OCI-LY1 (cell line): ENCODE data around the gene CBX7.

Experiments
- H2AFZ ChIP-seq: fragments of 200-600 bp; sonication (generic), shearing (Covaris generic); 2 replicates; pipeline ENCODE4 v1.6.0; 2014; ENCODE audit warnings: antibody characterized with exemption, mild to moderate bottlenecking, low read length
- H3F3A ChIP-seq: fragments of 200-600 bp; sonication (generic), shearing (Covaris generic); 2 replicates; pipeline ENCODE4 v1.6.0; 2014; ENCODE audit warnings: mild to moderate bottlenecking, antibody characterized with exemption, low read length, moderate library complexity; ENCODE audit not compliant: insufficient read depth
- H3K27ac ChIP-seq: fragments of 200-600 bp; sonication (generic); 2 replicates; pipeline ENCODE4 v1.5.1; 2014; ENCODE audit warnings: low read length, mixed run types, mild to moderate bottlenecking, low read depth; ENCODE audit not compliant: poor library complexity, severe bottlenecking
- H3K27me3 ChIP-seq: fragments of 200-600 bp; sonication (generic); 2 replicates; pipeline ENCODE4 v1.6.0; 2014; ENCODE audit warnings: antibody characterized with exemption, mild to moderate bottlenecking, low read length, moderate library complexity; ENCODE audit not compliant: insufficient read depth
- H3K36me3 ChIP-seq: fragments of 200-600 bp; sonication (generic); 2 replicates; pipeline ENCODE4 v1.6.1; 2014; ENCODE audit warnings: mild to moderate bottlenecking, antibody characterized with exemption, low read length, moderate library complexity, mixed read lengths; ENCODE audit not compliant: insufficient read depth
- H3K4me1 ChIP-seq: fragments of 200-600 bp; sonication (generic); 2 replicates; pipeline ENCODE4 v1.5.1; 2014; ENCODE audit warnings: mild to moderate bottlenecking, low read length, moderate library complexity; ENCODE audit not compliant: insufficient read depth, severe bottlenecking
- H3K4me2 ChIP-seq: fragments of 200-600 bp; sonication (generic), shearing (Covaris generic); 2 replicates; pipeline ENCODE4 v1.6.1; 2014; ENCODE audit warnings: low read length
- H3K4me3 ChIP-seq: fragments of 200-600 bp; sonication (generic); 2 replicates; pipeline ENCODE4 v1.5.1; 2014; ENCODE audit warnings: low read length, low read depth, mild to moderate bottlenecking, mixed read lengths; ENCODE audit not compliant: poor library complexity, severe bottlenecking
- H3K79me2 ChIP-seq: fragments of 200-600 bp; shearing (Covaris generic); 2 replicates; pipeline ENCODE4 v1.6.1; 2016; ENCODE audit warnings: mixed run types, low read length, mixed read lengths; ENCODE audit not compliant: insufficient read depth
- H3K9ac ChIP-seq: fragments of 200-600 bp; sonication (generic), shearing (Covaris generic); 2 replicates; pipeline ENCODE4 v1.6.1; 2014; ENCODE audit warnings: mild to moderate bottlenecking, low read length, mixed read lengths
- H3K9me2 ChIP-seq: fragments of 200-600 bp; sonication (generic), shearing (Covaris generic); 2 replicates; pipeline ENCODE4 v1.6.1; 2014; ENCODE audit warnings: low read depth, mild to moderate bottlenecking, low read length, mixed read lengths
- H3K9me3 ChIP-seq: fragments of 200-600 bp; shearing (Covaris generic); 2 replicates; pipeline ENCODE4 v1.6.1; 2014; ENCODE audit warnings: low read length, mixed read lengths
- H4K20me1 ChIP-seq: fragments of 200-600 bp; sonication (generic), shearing (Covaris generic); 2 replicates; pipeline ENCODE4 v1.6.0; 2016; ENCODE audit warnings: mild to moderate bottlenecking, low read length; ENCODE audit not compliant: insufficient read depth
- EZH2 ChIP-seq: fragments of 200-600 bp; sonication (generic), shearing (Covaris generic); IDR thresholded peaks from 2 replicates; pipeline ENCODE4 v1.8.0; 2017; ENCODE audit warnings: borderline replicate concordance, mixed run types, mild to moderate bottlenecking, antibody characterized with exemption, low read length, moderate library complexity, mixed read lengths
- TF ChIP-seq, protein P1 (sequence below): fragments of 200-600 bp; sonication (generic), shearing (Covaris generic); IDR thresholded peaks from 2 replicates; pipeline ENCODE4 v1.5.1; 2017; ENCODE audit warnings: mild to moderate bottlenecking, antibody characterized with exemption, low read length, moderate library complexity, mixed read lengths

CBX7 gene

DNA sequence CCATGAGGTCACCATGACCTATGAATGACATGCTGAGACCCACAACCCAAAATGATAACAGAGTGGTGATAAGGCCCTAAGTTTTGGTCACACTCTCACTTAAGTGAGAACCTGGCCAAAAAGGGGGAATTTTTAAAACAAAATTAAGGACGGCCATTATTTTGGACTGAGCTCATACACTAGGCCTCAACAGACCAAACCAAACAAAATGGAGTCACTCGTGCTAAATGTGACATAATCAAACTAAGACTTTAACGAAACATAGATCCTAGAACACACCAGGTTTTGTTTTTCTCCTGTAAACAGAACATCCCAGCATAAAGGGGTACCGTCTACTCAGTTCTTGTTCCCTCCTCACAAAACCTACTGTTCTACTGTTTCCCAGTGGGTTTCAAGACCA lies 44.0 kb downstream of the CBX7 start:
- no peak overlapping the region for H3K4me2 ChIP-seq
- H2AFZ ChIP-seq = no peak overlapping the region
- H3K9ac ChIP-seq = no peak overlapping the region
- no peaks in the 10 kb centered on the region for H3K9me3 ChIP-seq
- H3K79me2 ChIP-seq = no peaks in the 10 kb centered on the region
- no peak overlapping the region for H3K27ac ChIP-seq
- H3K9me2 ChIP-seq = no peaks in the 10 kb centered on the region
- H3K4me3 ChIP-seq = no peak overlapping the region
- no peaks in the 10 kb centered on the region for H3F3A ChIP-seq
- no peaks in the 10 kb centered on the region for H3K36me3 ChIP-seq
- TF ChIP-seq, protein P1, sequence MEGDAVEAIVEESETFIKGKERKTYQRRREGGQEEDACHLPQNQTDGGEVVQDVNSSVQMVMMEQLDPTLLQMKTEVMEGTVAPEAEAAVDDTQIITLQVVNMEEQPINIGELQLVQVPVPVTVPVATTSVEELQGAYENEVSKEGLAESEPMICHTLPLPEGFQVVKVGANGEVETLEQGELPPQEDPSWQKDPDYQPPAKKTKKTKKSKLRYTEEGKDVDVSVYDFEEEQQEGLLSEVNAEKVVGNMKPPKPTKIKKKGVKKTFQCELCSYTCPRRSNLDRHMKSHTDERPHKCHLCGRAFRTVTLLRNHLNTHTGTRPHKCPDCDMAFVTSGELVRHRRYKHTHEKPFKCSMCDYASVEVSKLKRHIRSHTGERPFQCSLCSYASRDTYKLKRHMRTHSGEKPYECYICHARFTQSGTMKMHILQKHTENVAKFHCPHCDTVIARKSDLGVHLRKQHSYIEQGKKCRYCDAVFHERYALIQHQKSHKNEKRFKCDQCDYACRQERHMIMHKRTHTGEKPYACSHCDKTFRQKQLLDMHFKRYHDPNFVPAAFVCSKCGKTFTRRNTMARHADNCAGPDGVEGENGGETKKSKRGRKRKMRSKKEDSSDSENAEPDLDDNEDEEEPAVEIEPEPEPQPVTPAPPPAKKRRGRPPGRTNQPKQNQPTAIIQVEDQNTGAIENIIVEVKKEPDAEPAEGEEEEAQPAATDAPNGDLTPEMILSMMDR = no peak
- no peak for TF ChIP-seq EZH2
- no peaks in the 10 kb centered on the region for H3K4me1 ChIP-seq
- no peaks in the 10 kb centered on the region for H4K20me1 ChIP-seq
- H3K27me3 ChIP-seq = peaks cover 9% of the 10 kb centered on the region

DNA sequence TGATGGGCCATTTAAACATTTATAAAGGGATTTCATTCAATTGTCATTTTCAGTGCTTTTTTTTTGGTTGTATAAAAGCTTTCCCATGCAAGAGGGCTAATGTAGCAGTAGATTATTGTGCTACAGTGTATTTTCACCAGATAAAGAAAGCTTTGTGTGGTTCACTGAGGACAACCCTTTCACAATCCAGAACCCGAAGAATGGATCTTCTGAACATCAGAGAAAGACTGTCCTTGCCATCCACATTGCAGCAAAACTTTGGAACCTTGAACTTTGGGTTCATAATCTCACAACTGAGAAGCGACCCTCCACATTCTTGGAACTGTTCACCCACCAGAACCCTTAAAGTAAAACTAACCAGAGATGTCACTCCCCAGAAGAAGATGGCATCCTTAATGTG lies 46.2 kb downstream of the CBX7 start:
- Histone ChIP-seq H3K79me2 (no peaks in the 10 kb centered on the region), H3K9me3 (no peaks in the 10 kb centered on the region)
- TF ChIP-seq, protein P1 = no peak
- TF ChIP-seq EZH2 = no peak

DNA sequence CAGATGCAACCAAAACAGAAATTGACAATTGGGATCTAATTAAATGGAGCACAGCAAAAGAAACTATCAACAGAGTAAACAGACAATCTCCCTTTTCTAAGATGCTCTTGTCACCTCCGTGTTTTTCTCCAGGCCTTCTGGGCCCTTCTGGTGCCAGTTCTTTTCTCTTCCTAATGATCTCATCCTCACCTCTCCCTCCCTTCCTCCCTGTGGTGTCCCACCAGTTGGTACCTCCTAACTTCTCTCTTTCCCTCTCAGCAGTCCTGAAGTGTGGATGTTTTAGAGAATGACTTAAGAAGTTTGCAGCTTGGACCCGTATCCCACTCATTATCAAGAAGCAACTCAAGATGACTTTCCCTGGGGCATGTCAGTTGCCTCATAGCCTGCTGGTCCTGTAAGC lies 49.0 kb downstream of the CBX7 start:
- Histone ChIP-seq H2AFZ (no peak overlapping the region), H3K79me2 (no peaks in the 10 kb centered on the region), H3K9me3 (no peaks in the 10 kb centered on the region), H3K4me1 (no peaks in the 10 kb centered on the region), H3K4me2 (no peak overlapping the region), H3F3A (no peaks in the 10 kb centered on the region), H3K4me3 (no peak overlapping the region), H3K9me2 (no peaks in the 10 kb centered on the region), H3K27me3 (no peaks in the 10 kb centered on the region), H3K36me3 (no peaks in the 10 kb centered on the region), H4K20me1 (no peaks in the 10 kb centered on the region), H3K9ac (no peak overlapping the region), H3K27ac (no peak overlapping the region)
- TF ChIP-seq EZH2 = no peak
- TF ChIP-seq, protein P1 = no peak

More for the DNA sequence above, 46.2 kb downstream of the CBX7 start:
- Histone ChIP-seq H3K4me1 (no peaks in the 10 kb centered on the region), H3K36me3 (no peaks in the 10 kb centered on the region), H3K9me2 (no peaks in the 10 kb centered on the region), H3F3A (no peaks in the 10 kb centered on the region), H3K27me3 (peaks cover 6% of the 10 kb centered on the region; the same call in 1 of the 2 replicates), H3K9ac (no peak overlapping the region), H2AFZ (no peak overlapping the region), H4K20me1 (no peaks in the 10 kb centered on the region), H3K4me2 (no peak overlapping the region), H3K4me3 (no peak overlapping the region), H3K27ac (no peak overlapping the region)
